ENCODE measurements around the gene STARD7. TPM values are rescaled to one million over a fixed set of nuclear protein-coding genes. Genes with fewer than 3 reads are reported as not detected.

The STARD7 gene
- total and polyA plus RNA-seq, 9 of the 15 experiments (the other 6 are each of a cell fraction or from before 2014, with no cell fraction given) = 90.9 to 196 (median 145) TPM

- Histone ChIP-seq H4K20me1 (replicated peaks; ENCODE audit: control insufficient read depth, insufficient read depth, low read length) (no peaks in the 10 kb centered on the region), H2AFZ (ENCODE audit: low read depth, low read length) (no peak overlapping the region), H3K27ac (ENCODE audit: extremely low read depth, low read depth, low read length) (no peak overlapping the region), H3K79me2 (ENCODE audit: control insufficient read depth, insufficient read depth, low read length) (no peaks in the 10 kb centered on the region), H3K4me2 (ENCODE audit: insufficient read depth, low read length) (no peak overlapping the region), H3K4me3 (no peak overlapping the region), H3K36me3 (ENCODE audit: control insufficient read depth, insufficient read depth, low read length) (no peaks in the 10 kb centered on the region), H3K4me1 (replicated peaks in 1 of 2; ENCODE audit: control insufficient read depth in 2 of 2, insufficient read depth in 2 of 2, low read length in 2 of 2) (peaks cover 15 to 36% of the 10 kb centered on the region in 2 experiments), H3K9me3 (replicated peaks; ENCODE audit: control insufficient read depth, insufficient read depth, low read depth, low read length) (no peaks in the 10 kb centered on the region), H3K9me1 (ENCODE audit: control insufficient read depth, insufficient read depth, low read length) (peaks cover 2% of the 10 kb centered on the region), H3K27me3 (ENCODE audit: control insufficient read depth in 2 of 2, insufficient read depth in 2 of 2, low read length in 2 of 2) (no peaks in the 10 kb centered on the region), H3K9ac (ENCODE audit: insufficient read depth in 1 of 2, low read depth in 2 of 2, low read length in 2 of 2) (no peak overlapping the region)
- intact Hi-C loops (cut with micrococcal nuclease) = no loop called here
- in situ Hi-C loops (cut with MboI) = no loop called here
- ATAC-seq (no peak), DNase-seq (ENCODE audit: extremely low read depth in 1 of 4, low spot score in 3 of 4) (no peak), FAIRE-seq (no peak)
- WGBS (ENCODE audit: insufficient coverage, low coverage, missing lambda C conversion rate) = 19% methylated on average over 5 of the region's 7 CpGs
- ChIA-PET POLR2A (no interaction called here), CTCF (ENCODE audit: low intra/inter-chr PET ratio) (no interaction called here)
- no TSS peak for BruUV-seq (replicated peaks)
- TF ChIP-seq ZBTB26 (CRISPR knock-in tag; IDR thresholded peaks at IDR 0.05) (no peak), ZNF696 (CRISPR knock-in tag; conservative IDR thresholded peaks at IDR 0.05) (no peak), NR4A1 (CRISPR knock-in tag; IDR thresholded peaks at IDR 0.05) (no peak), NR4A1 (tag; IDR thresholded peaks at IDR 0.05) (no peak), ESRRB (CRISPR knock-in tag; IDR thresholded peaks at IDR 0.05; ENCODE audit: borderline replicate concordance) (no peak), NFRKB (IDR thresholded peaks at IDR 0.05; ENCODE audit: low read depth) (no peak), ZBTB8A (IDR thresholded peaks at IDR 0.05; ENCODE audit: partially characterized antibody) (no peak), MYC (IDR thresholded peaks at IDR 0.05; ENCODE audit: low read depth, low read length) (no peak), MYC (CRISPR knock-in tag; IDR thresholded peaks at IDR 0.05; ENCODE audit: borderline replicate concordance, low read depth) (no peak), RB1 (IDR thresholded peaks at IDR 0.05; ENCODE audit: low read depth) (no peak), IFI16 (CRISPR knock-in tag; IDR thresholded peaks at IDR 0.05) (no peak), HBP1 (CRISPR knock-in tag; IDR thresholded peaks at IDR 0.05) (no peak), JUNB (CRISPR knock-in tag; conservative IDR thresholded peaks at IDR 0.05) (no peak), PRMT5 (CRISPR knock-in tag; IDR thresholded peaks at IDR 0.05) (no peak)
- TF ChIP-seq, protein P1, sequence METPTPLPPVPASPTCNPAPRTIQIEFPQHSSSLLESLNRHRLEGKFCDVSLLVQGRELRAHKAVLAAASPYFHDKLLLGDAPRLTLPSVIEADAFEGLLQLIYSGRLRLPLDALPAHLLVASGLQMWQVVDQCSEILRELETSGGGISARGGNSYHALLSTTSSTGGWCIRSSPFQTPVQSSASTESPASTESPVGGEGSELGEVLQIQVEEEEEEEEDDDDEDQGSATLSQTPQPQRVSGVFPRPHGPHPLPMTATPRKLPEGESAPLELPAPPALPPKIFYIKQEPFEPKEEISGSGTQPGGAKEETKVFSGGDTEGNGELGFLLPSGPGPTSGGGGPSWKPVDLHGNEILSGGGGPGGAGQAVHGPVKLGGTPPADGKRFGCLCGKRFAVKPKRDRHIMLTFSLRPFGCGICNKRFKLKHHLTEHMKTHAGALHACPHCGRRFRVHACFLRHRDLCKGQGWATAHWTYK (CRISPR knock-in tag; IDR thresholded peaks at IDR 0.05) = no peak
- TF ChIP-seq, protein P2, sequence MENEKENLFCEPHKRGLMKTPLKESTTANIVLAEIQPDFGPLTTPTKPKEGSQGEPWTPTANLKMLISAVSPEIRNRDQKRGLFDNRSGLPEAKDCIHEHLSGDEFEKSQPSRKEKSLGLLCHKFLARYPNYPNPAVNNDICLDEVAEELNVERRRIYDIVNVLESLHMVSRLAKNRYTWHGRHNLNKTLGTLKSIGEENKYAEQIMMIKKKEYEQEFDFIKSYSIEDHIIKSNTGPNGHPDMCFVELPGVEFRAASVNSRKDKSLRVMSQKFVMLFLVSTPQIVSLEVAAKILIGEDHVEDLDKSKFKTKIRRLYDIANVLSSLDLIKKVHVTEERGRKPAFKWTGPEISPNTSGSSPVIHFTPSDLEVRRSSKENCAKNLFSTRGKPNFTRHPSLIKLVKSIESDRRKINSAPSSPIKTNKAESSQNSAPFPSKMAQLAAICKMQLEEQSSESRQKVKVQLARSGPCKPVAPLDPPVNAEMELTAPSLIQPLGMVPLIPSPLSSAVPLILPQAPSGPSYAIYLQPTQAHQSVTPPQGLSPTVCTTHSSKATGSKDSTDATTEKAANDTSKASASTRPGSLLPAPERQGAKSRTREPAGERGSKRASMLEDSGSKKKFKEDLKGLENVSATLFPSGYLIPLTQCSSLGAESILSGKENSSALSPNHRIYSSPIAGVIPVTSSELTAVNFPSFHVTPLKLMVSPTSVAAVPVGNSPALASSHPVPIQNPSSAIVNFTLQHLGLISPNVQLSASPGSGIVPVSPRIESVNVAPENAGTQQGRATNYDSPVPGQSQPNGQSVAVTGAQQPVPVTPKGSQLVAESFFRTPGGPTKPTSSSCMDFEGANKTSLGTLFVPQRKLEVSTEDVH (IDR thresholded peaks at IDR 0.05; ENCODE audit: low read depth, partially characterized antibody) = no peak
Measured at GRCh38 chr2:96153291-96153713, 55.3 kb downstream of the STARD7 start.

All from K562 (cell line).